ENCODE results near the gene ZBTB32.
A peak's percentile ranks its signal among the peaks of the same experiment; 100 is the strongest.

The ZBTB32 gene

DNA sequence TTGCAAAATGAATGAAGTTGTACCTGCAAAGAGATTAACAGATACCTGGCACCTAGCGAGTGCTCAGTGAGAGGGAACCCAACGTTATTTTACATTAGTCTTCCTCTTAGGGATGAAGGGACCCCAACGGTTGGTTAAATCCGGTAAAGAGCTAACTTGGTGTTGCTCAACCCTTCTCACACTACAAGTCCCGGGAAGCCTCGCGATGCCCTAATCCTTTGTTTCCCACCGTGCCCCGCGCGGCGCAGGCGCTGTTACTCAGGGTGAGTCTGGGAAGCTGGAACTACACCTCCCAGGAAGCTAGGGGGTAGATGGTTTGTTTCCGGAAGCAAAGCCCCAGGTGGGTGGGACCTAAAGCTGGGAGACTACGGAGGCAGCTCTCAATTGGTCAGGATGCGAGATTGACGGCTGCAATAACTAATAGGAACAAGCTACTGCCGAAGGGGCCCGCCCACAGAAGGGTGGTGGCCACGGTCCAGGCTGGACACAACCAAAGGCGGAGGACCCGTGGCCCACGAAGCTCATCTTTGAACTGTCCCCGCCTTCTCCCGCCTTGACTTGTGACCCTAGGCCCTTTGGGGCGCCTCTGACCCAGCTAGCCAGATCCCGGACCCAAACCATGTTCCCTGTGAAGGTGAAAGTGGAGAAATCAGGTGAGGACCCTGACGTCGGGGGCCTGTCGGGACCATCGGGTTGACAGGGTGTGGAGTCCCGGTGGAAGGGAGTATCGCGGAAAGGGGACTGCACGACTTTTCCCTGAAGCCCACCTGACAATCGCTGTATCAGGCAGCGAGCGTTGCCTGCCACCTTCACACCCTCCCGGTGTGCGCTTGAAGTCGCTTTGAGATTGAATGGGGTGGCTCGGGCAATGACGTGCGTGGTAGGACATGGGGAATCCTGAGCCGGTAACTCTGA lies 44.0 kb downstream of the ZBTB32 start, which contains the start of gene LIN37:
LIN37 (plus strand) TSS at position 471 of the 915 bp plus-strand sequence; CDS start at position 620, 149 bp downstream.
- H3K4me3 ChIP-seq (ENCODE audit: low read depth, low read length): peak within 1 kb of the TSS; percentile 78
- peak; percentile 97 for DNase-seq (ENCODE audit: low read depth)
- TF ChIP-seq, protein P1, sequence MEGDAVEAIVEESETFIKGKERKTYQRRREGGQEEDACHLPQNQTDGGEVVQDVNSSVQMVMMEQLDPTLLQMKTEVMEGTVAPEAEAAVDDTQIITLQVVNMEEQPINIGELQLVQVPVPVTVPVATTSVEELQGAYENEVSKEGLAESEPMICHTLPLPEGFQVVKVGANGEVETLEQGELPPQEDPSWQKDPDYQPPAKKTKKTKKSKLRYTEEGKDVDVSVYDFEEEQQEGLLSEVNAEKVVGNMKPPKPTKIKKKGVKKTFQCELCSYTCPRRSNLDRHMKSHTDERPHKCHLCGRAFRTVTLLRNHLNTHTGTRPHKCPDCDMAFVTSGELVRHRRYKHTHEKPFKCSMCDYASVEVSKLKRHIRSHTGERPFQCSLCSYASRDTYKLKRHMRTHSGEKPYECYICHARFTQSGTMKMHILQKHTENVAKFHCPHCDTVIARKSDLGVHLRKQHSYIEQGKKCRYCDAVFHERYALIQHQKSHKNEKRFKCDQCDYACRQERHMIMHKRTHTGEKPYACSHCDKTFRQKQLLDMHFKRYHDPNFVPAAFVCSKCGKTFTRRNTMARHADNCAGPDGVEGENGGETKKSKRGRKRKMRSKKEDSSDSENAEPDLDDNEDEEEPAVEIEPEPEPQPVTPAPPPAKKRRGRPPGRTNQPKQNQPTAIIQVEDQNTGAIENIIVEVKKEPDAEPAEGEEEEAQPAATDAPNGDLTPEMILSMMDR (IDR thresholded peaks at IDR 0.05; ENCODE audit: low read depth, low read length): no peak
- TF ChIP-seq MYC (IDR thresholded peaks at IDR 0.05; ENCODE audit: low read depth, low read length) (peak; percentile 58; the same call in 1 of the 2 replicates), POLR2A (IDR thresholded peaks at IDR 0.05; ENCODE audit: extremely low read depth, insufficient read length) (no peak)
- TF ChIP-seq, protein P2, sequence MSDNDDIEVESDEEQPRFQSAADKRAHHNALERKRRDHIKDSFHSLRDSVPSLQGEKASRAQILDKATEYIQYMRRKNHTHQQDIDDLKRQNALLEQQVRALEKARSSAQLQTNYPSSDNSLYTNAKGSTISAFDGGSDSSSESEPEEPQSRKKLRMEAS (IDR thresholded peaks at IDR 0.05; ENCODE audit: low read depth, low read length): no peak

DNA sequence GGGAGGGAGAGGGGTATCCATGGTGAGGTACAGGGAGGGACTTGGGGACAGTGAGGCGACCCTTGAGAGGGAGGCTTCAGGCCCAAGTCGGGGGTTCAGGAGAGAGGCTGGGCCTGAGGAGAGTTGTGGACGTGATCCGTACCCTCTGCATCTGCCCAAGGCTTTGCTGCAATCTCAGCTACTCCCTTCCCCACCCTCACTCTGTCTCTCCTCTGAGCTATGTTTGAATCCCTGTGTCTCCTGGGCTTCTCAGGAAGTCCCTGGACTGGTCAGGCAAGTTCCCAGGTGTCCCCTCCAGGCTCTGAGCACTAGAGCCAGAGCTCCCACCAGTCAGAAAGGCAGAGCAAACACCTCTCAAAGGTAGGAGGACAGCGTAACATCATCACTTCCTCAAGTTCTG lies 45.8 kb downstream of the ZBTB32 start:
- TF ChIP-seq MYC (IDR thresholded peaks at IDR 0.05; ENCODE audit: low read depth, low read length) (no peak), POLR2A (IDR thresholded peaks at IDR 0.05; ENCODE audit: extremely low read depth, insufficient read length) (no peak)
- TF ChIP-seq, protein P1 (IDR thresholded peaks at IDR 0.05; ENCODE audit: low read depth, low read length): no peak
- TF ChIP-seq, protein P2 (IDR thresholded peaks at IDR 0.05; ENCODE audit: low read depth, low read length): no peak
- no peak for DNase-seq (ENCODE audit: low read depth)
- no peak overlapping the region for H3K4me3 ChIP-seq (ENCODE audit: low read depth, low read length)

DNA sequence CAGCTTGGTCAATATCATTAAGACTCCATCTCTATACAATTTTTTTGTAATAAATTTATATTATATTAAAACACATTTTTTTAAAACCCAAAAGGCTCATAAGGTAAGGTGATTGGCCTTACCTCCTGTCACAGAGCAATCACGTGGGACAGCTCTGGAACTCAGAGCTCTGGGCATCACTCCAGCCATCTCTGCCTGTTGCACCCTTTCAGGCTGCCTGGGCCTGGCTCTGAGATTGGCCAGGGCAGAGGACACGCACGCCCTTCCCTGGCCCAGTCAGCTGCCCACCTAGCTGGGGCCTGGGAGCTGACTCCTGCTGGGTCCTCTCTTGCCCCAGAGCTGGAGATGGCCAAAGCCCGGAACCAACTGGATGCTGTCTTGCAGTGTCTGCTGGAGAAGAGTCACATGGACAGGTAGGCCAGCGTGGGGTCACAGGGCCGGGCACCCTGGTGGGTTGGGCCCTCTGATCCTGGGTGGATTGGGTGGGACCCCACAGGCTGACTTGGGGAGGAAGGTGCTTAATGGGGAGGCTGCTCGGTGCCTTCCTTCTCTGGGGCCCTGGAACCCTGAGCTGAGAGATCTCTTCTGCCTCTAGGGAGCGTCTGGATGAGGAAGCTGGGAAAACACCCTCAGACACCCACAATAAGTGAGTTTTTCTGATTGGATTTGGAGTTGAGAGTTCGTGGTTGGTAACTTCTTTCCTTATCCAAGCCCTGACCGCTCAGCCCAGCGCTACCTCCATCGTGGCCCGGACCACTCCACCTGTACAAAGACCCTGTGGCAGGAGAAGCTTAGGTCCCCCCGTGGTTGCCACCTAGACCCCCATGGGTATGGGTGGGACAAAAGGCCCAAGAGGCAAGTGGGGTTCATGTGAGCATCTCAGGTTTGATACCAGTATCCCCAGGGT lies 47.7 kb downstream of the ZBTB32 start:
- DNase-seq (ENCODE audit: low read depth): no peak
- TF ChIP-seq POLR2A (IDR thresholded peaks at IDR 0.05; ENCODE audit: extremely low read depth, insufficient read length): no peak
- TF ChIP-seq MYC (IDR thresholded peaks at IDR 0.05; ENCODE audit: low read depth, low read length): no peak
- TF ChIP-seq, protein P1 (IDR thresholded peaks at IDR 0.05; ENCODE audit: low read depth, low read length): no peak
- TF ChIP-seq, protein P2 (IDR thresholded peaks at IDR 0.05; ENCODE audit: low read depth, low read length): no peak
- H3K4me3 ChIP-seq (ENCODE audit: low read depth, low read length): no peak overlapping the region

DNA sequence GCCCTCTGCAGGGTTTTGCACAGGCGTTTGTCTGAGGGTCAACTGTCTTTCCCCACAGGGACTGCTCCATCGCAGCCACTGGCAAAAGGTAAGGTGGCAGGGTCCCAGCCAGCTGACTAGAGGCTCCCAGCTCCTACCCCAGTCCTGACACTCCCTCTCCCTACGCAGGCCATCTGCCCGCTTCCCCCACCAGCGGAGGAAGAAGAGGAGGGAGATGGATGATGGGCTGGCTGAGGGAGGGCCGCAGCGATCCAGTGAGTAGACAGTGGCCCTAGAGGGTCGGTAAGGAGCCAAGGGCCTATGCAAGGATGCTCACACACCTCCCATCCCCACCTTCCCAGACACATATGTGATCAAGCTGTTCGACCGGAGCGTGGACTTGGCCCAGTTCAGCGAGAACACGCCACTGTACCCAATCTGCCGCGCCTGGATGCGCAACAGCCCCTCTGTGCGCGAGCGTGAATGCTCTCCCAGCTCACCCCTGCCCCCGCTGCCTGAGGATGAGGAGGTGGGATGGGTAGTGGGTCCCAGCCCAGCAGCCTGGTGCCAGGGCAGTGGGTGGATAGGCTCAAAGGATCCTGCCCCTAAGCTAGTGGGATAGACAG lies 48.5 kb downstream of the ZBTB32 start:
- no peak for DNase-seq (ENCODE audit: low read depth)
- TF ChIP-seq POLR2A (IDR thresholded peaks at IDR 0.05; ENCODE audit: extremely low read depth, insufficient read length) (no peak), MYC (IDR thresholded peaks at IDR 0.05; ENCODE audit: low read depth, low read length) (no peak)
- TF ChIP-seq, protein P2 (IDR thresholded peaks at IDR 0.05; ENCODE audit: low read depth, low read length): no peak
- TF ChIP-seq, protein P1 (IDR thresholded peaks at IDR 0.05; ENCODE audit: low read depth, low read length): no peak
- H3K4me3 ChIP-seq (ENCODE audit: low read depth, low read length): no peak overlapping the region

All from NB4 (cell line).